Activated T-cell treated with anti-CD3 and anti-CD28 coated beads, Interleukin-2, amount 50 U/mL, for 48 hours (primary cell): ENCODE measurements around the gene VPS11.
A peak's percentile ranks its signal among the peaks of the same experiment; 100 is the strongest.
"Not testable (repeated sequence)": the region's sequence is repeated elsewhere in the genome, so short reads cannot be mapped to it uniquely, and the experiment has no call there.

Experiments
- DNase-seq, 2 experiments: peaks; one replicate each; pipeline ENCODE4 v3.0.0-alpha.2; 2020

VPS11 gene

GRCh38 chr11:119067371-119068222 lies at the start of gene VPS11:
Gene VPS11 (plus strand): TSS chr11:119067818. CDS start chr11:119067824, 6 bp downstream.
- DNase-seq = peak; percentile 96 to 98

GRCh38 chr11:119018074-119018938 lies 49.3 kb upstream of the VPS11 start, which contains the start of the genes RPS25 and TRAPPC4:
Gene RPS25 (minus strand): TSS chr11:119018343. CDS start chr11:119018284, 59 bp downstream.
Gene TRAPPC4 (plus strand): TSS chr11:119018766. CDS start chr11:119018796, 30 bp downstream.
- DNase-seq = peak; percentile 94 to 95

DNA sequence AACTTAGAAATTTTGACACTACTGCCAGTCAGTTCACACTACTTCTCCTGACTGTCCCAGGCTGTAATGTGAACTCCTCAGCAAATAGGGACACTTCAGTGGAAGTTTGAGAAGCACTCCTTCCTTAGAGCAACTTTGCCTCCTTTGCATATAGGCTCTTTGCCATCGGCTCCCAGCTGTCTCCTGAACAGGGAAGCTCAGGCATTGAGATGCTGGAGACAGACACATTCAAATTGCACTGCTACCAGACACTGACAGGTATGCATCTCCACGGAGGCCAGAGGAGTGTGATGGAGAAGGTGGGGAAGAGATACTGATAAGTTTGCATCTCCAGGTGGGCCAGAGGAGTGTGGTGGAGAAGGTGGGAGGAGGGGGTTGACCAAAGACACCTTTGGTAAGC lies 47.6 kb upstream of the VPS11 start:
- DNase-seq = no peak

DNA sequence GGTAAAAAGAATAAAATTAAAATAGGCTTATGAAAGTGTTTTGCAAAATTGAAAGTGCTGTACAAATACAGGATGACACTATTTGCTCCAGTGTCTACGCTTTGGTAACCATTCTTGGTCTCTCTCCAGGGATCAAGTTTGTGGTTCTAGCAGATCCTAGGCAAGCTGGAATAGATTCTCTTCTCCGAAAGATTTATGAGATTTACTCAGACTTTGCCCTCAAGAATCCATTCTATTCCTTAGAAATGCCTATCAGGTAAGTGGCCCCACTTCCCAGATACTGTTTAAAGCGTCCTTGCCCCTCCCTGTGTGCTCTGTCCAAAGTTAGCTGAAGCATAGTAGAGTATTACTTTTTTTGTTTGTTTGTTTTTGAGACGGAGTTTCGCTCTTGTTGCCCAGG lies 46.0 kb upstream of the VPS11 start:
- DNase-seq = no peak

- DNase-seq = no peak
These were observed 43.9 kb upstream of the VPS11 start for GRCh38 chr11:119023741-119024140.

DNA sequence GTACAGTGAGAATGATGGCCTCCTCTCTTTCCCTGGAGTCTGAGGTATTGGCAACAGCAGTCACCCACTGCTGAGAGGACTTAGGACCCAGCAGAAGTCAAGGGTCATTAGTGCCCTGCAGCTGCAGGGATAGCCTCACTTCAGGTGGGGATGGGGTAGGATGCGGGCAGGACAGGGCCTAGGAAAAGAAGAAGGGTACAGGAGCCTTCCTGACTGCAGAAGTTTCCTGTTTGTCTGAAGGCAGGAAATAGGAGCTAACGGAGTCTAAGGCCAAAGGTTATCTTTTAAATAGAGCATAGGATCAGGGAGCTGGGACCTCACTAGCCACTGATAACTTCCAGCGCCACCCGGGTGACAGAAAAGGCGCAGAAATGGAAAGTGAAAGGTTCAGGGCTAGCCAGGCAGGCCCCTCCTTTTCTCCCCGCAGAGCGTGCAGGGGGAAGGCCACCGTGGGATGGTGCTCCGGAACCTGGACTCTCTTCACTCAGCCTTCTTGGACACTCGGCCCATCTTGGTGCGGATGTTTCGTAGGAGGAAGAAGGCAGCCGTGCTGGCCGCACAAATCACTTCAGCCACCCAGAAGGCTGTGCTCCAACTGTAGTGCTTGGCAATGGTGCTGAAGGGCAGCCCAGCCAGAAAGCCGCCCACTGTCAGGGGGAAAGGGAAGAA lies 43.1 kb upstream of the VPS11 start:
- DNase-seq = no peak

DNA sequence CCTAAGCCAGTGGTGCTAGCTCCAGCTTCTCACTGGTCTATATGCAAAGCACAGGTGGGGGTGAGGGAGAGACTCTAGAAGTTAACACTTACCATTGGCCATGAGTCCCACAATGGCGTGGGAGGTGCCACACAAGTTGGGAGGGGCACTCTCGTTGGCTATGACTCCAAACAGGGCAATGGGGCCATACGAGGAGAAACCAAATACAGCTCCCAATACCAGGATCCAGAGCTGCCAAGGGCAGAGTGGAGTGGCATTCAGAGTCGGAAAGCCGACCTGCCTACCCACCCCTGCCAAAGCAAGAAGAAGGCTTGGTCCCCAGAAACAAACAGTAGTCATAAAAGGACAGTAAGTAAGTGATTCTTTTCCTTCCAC lies 42.5 kb upstream of the VPS11 start:
- DNase-seq = no peak

DNA sequence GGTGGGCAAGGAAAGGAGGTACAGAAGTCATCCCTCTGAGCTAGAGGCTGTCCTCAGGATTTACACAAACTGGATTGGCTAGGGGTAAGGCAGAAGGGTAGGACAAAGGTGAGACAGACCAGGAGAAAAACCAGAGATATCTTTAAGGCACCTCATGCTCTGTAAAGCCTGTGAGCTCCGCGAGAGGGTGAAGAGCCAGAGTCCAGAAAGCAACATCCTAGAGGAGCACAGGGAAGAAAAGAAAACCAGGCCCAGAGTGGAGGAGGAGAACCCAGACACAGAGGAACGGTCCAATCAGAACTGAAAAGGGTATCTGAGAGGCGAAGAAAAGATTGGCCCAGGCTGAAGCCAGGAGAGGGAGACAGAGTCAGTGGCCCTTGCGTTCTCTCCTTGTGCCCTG lies 42.1 kb upstream of the VPS11 start:
- no peak for DNase-seq

DNA sequence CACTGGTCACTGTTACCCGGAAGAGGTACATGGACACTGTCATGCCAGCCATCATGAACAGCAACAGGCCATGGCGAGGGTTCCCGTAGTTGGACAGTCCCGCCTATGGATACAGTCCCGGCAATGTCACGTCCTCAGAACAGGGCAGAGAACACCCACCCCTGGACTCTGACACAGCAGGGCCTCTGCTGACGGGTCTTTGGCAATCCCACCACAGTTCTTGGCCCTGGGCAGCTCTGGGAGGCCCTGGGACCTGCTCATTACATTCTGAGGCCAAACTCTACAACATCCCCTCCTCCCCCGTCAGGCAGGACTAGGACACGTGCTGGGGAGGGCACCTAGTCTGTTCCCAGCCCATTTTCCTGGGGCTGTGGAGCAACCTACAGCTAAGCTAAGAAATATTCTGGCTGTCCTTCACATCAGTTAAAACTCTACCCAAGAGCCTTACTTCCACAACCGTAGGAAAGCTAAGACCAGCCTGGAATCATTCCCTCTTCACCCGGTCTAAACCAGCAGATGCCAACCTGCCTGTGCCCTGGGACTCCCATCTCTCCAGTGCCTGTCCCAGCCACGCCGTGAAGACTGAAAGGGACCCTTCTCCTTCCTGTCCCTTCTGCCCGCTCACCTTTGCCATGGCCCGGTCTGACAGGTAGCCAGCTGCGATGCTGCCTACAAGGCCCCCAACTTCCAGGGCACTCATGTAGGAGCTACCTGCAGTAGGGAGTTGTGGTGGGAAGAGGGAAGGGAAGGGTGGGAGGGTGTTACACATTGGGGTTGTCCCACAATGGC lies 41.4 kb upstream of the VPS11 start:
- DNase-seq = no peak

- no peak for DNase-seq
These were observed 40.6 kb upstream of the VPS11 start for GRCh38 chr11:119026970-119027369.

- no peak for DNase-seq
These were observed 39.9 kb upstream of the VPS11 start for GRCh38 chr11:119027561-119028345.

- DNase-seq = no peak
These were observed 39.1 kb upstream of the VPS11 start for GRCh38 chr11:119028346-119029068.

GRCh38 chr11:119029069-119029339 lies 38.6 kb upstream of the VPS11 start:
- DNase-seq = no peak

- DNase-seq = peak; percentile 65
These were observed 38.1 kb upstream of the VPS11 start for GRCh38 chr11:119029340-119030028.

GRCh38 chr11:119030029-119030328 lies 37.6 kb upstream of the VPS11 start:
- DNase-seq = peak in 1 of 2 experiments; percentile 72

DNA sequence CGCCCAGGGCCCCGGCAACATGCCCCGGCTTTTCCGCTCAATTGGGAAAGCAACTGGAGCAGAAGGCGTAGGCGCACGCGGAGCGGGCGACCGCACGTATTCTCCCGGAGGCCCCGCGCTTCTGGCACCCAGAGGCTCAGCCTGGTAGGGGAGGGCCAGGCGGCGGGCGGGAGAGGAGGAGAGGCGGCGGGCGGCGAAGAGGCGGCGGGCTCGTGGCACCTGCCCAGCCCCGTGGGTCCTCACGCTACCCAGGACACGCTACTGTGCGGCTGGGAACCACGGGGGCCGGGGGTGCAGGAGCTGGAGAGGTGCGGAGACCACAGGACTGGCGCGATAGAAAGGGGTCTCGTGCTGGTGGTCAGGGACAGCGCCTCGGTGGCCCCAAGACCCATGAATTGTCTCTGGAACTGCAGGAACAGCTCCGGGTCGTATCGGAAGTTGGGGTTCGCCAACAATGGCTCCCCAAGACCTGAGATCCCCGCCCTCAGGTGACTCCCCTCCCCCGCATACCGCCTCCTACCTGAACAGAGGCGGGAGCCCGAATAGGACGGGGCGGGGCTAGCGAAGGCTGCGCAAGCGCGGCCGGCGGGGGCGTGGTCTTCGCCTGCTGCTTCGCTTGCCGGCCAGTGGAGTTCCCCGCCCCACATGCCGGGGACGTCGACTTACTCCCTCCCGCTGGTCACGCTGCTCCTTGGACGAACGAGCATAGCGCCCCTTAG lies 37.1 kb upstream of the VPS11 start, which contains the start of gene SLC37A4:
TSS of gene SLC37A4 (minus strand) at position 549 of the 719 bp plus-strand sequence.
- peak; percentile 99 to 100 for DNase-seq

- no peak for DNase-seq
These were observed 35.7 kb upstream of the VPS11 start for GRCh38 chr11:119031912-119032280.

DNA sequence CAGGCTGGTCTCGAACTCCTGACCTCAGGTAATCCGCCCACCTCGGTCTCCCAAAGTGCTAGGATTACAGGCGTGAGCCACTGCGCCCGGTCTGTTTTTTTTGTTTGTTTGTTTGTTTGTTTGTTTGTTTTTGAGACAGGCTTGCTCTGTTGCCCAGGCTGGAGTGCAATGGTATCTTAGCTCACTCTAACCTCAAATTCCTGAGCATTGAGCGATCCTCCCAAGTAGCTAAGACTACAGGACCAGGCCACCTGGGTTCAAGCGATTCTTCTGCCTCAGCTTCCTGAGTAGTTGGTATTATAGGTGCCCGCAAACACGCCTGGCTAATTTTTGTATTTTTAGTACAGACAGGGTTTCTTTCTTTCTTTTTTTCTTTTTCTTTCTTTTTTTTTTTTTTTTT lies 34.2 kb upstream of the VPS11 start:
- not testable (repeated sequence) for DNase-seq

DNA sequence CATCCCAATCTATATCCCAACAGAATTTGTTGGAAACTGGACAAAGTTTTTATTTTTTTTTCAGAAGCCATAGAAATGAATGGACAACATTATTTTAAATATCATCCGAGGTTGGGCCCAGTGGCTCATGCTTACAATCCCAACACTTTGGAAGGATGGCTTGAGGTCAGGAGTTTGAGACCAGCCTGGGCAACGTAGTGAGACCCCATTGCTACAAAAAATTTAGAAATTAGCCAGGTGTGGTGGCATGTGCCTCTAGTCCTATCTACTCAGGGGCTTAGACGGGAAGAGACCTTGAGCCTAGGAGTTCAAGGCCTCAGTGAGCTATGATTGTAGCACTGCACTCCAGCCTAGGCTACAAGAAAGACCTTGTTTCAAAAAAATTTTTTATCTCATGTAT lies 32.8 kb upstream of the VPS11 start:
- DNase-seq = no peak

- DNase-seq = no peak
These were observed 28.7 kb upstream of the VPS11 start for GRCh38 chr11:119038884-119039283.
